ENCODE results near the gene OR6P1. TPM values are rescaled to one million over a fixed set of nuclear protein-coding genes. Genes with fewer than 3 reads are reported as not detected.

The OR6P1 gene
- total RNA-seq (2014; rRNA removed; shearing (Covaris generic)), result not detected in 2 replicates

- no peak for DNase-seq (ENCODE audit: low spot score)
These were observed at the start of gene OR6P1 for GRCh38 chr1:158570480-158570879. TSS of gene OR6P1 (minus strand) at chr1:158570580. CDS start at chr1:158563604, 6,976 bp downstream.

GRCh38 chr1:158613764-158614163 lies 43.4 kb upstream of the OR6P1 start:
- DNase-seq (ENCODE audit: low spot score), result no peak

GRCh38 chr1:158611916-158612315 lies 41.5 kb upstream of the OR6P1 start:
- no peak for DNase-seq (ENCODE audit: low spot score)

- DNase-seq (ENCODE audit: low spot score), result no peak
These were observed 36.9 kb upstream of the OR6P1 start for GRCh38 chr1:158607296-158607695.

- no peak for DNase-seq (ENCODE audit: low spot score)
These were observed 34.6 kb upstream of the OR6P1 start, which contains the start of gene OR10Z1 for GRCh38 chr1:158604968-158605367. TSS of gene OR10Z1 (plus strand) at chr1:158605268. CDS start at chr1:158606439, 1,171 bp downstream.

- DNase-seq (ENCODE audit: low spot score), result no peak
These were observed 30.4 kb upstream of the OR6P1 start for GRCh38 chr1:158600735-158601134.

GRCh38 chr1:158586942-158587341 lies 16.6 kb upstream of the OR6P1 start:
- no peak for DNase-seq (ENCODE audit: low spot score)

- no peak for DNase-seq (ENCODE audit: low spot score)
These were observed 13.6 kb upstream of the OR6P1 start for GRCh38 chr1:158583962-158584361.

GRCh38 chr1:158579733-158580132 lies 9.4 kb upstream of the OR6P1 start, which contains the start of gene OR10X1:
TSS of gene OR10X1 (minus strand) at chr1:158579899. CDS start at chr1:158579899, 0 bp downstream.
- DNase-seq (ENCODE audit: low spot score), result no peak

- no peak for DNase-seq (ENCODE audit: low spot score)
These were observed 7.2 kb upstream of the OR6P1 start for GRCh38 chr1:158577561-158577960.

- no peak for DNase-seq (ENCODE audit: low spot score)
These were observed 1.8 kb upstream of the OR6P1 start for GRCh38 chr1:158572226-158572625.

- no peak for DNase-seq (ENCODE audit: low spot score)
These were observed 5.8 kb downstream of the OR6P1 start for GRCh38 chr1:158564608-158565007.

- DNase-seq (ENCODE audit: low spot score), result no peak
These were observed 6.5 kb downstream of the OR6P1 start for GRCh38 chr1:158563853-158564252.

- no peak for DNase-seq (ENCODE audit: low spot score)
These were observed 10.7 kb downstream of the OR6P1 start for GRCh38 chr1:158559696-158560095.

- no peak for DNase-seq (ENCODE audit: low spot score)
These were observed 16.0 kb downstream of the OR6P1 start, which contains the start of gene OR6Y1 for GRCh38 chr1:158554352-158554751. TSS of gene OR6Y1 (minus strand) at chr1:158554405. CDS start at chr1:158548105, 6,300 bp downstream.

GRCh38 chr1:158552296-158552695 lies 18.1 kb downstream of the OR6P1 start:
- no peak for DNase-seq (ENCODE audit: low spot score)

- no peak for DNase-seq (ENCODE audit: low spot score)
These were observed 22.8 kb downstream of the OR6P1 start for GRCh38 chr1:158547533-158547932.

- no peak for DNase-seq (ENCODE audit: low spot score)
These were observed 32.8 kb downstream of the OR6P1 start for GRCh38 chr1:158537609-158538008.

- DNase-seq (ENCODE audit: low spot score), result no peak
These were observed 35.9 kb downstream of the OR6P1 start for GRCh38 chr1:158534496-158534895.

- peak; percentile 55 for DNase-seq (ENCODE audit: low spot score)
These were observed 43.1 kb downstream of the OR6P1 start for GRCh38 chr1:158527190-158527815.

- DNase-seq (ENCODE audit: low spot score), result no peak
These were observed 48.7 kb downstream of the OR6P1 start for GRCh38 chr1:158521666-158522058.

GRCh38 chr1:158520955-158521665 lies 49.3 kb downstream of the OR6P1 start:
- no peak for DNase-seq (ENCODE audit: low spot score)

- no peak for DNase-seq (ENCODE audit: low spot score)
These were observed 50.4 kb downstream of the OR6P1 start for GRCh38 chr1:158520021-158520420.
